PC-3 (cell line): ENCODE data around the gene LHFPL6. TPM values are rescaled to one million over a fixed set of nuclear protein-coding genes. Genes with fewer than 3 reads are reported as not detected.

Experiments used
- ATAC-seq: fragments of 200-7000 bp; cut with Tn5 transposase; 2 replicates; pipeline ENCODE4 v1.9.1; 2020; ENCODE audit warnings: mild to moderate bottlenecking, moderate library complexity
- BruUV-seq: library from RNA; stranded (reverse); fragments of 400-500 nt; replicated peaks from 2 replicates; lab custom pipeline; 2021; lab: Mats Ljungman, UMichigan
- CTCF ChIA-PET: fragments of 300-600 bp; sonication (Branson Sonifier 250); formaldehyde crosslinking; loops from one replicate; lab custom pipeline; 2022; ENCODE audit warnings: antibody characterized with exemption; lab: Charles Lee
- POLR2A ChIA-PET: fragments of 300-600 bp; sonication (Branson Sonifier 250); formaldehyde crosslinking; loops from one replicate; lab custom pipeline; 2022; ENCODE audit warnings: antibody characterized with exemption; ENCODE audit not compliant: unreplicated experiment; lab: Charles Lee
- DNase-seq: peaks from one replicate; pipeline ENCODE4 v3.0.0-alpha.2; 2015
- H2AFZ ChIP-seq: fragments of 300-600 bp; sonication (generic); 2 replicates; pipeline ENCODE4 v1.6.0; 2016; ENCODE audit warnings: antibody characterized with exemption, low read length
- H3F3A ChIP-seq: fragments of 300-600 bp; sonication (generic); one replicate; pipeline ENCODE4 v1.6.0; 2017; ENCODE audit warnings: antibody characterized with exemption, low read length, control low read depth, mild to moderate bottlenecking; ENCODE audit not compliant: unreplicated experiment
- H3K27ac ChIP-seq: fragments of 300-600 bp; sonication (generic); 2 replicates; pipeline ENCODE4 v1.5.1; 2016; ENCODE audit warnings: mild to moderate bottlenecking, low read length
- H3K27me3 ChIP-seq: fragments of 300-600 bp; sonication (generic); 2 replicates; pipeline ENCODE4 v1.6.1; 2016; ENCODE audit warnings: low read length, mixed read lengths
- H3K36me3 ChIP-seq: fragments of 300-600 bp; sonication (generic); 2 replicates; pipeline ENCODE4 v1.6.1; 2016; ENCODE audit warnings: low read depth, mixed run types, low read length, mixed read lengths
- H3K4me1 ChIP-seq: fragments of 300-600 bp; sonication (generic); 2 replicates; pipeline ENCODE4 v1.5.1; 2016; ENCODE audit warnings: low read length; ENCODE audit not compliant: insufficient read depth
- H3K4me2 ChIP-seq: fragments of 300-600 bp; sonication (generic); 2 replicates; pipeline ENCODE4 v1.6.0; 2016; ENCODE audit warnings: low read length
- H3K4me3 ChIP-seq: fragments of 300-600 bp; sonication (generic); 2 replicates; pipeline ENCODE4 v1.5.1; 2016; ENCODE audit warnings: mild to moderate bottlenecking, low read length, mixed read lengths
- H3K79me2 ChIP-seq: fragments of 300-600 bp; sonication (generic); 2 replicates; pipeline ENCODE4 v1.6.1; 2017; ENCODE audit warnings: low read length, mixed read lengths
- H3K9ac ChIP-seq: fragments of 300-600 bp; sonication (generic); 2 replicates; pipeline ENCODE4 v1.6.0; 2016; ENCODE audit warnings: mild to moderate bottlenecking, low read length
- H3K9me2 ChIP-seq: fragments of 300-600 bp; sonication (generic); replicated peaks from 2 replicates; pipeline ENCODE4 v1.6.1; 2016; ENCODE audit warnings: mixed run types, low read length, mixed read lengths
- H3K9me3 ChIP-seq: fragments of 300-600 bp; sonication (generic); 2 replicates; pipeline ENCODE4 v1.6.1; 2016; ENCODE audit warnings: low read length, mixed read lengths
- H4K20me1 ChIP-seq: fragments of 300-600 bp; sonication (generic); 2 replicates; pipeline ENCODE4 v1.6.1; 2016; ENCODE audit warnings: low read length, mixed read lengths
- EZH2 ChIP-seq: fragments of 300-600 bp; sonication (generic); IDR thresholded peaks from one replicate; pipeline ENCODE4 v1.6.1; 2017; ENCODE audit warnings: antibody characterized with exemption, mild to moderate bottlenecking, low read length; ENCODE audit not compliant: unreplicated experiment
- EZH2phosphoT487 ChIP-seq: fragments of 300-600 bp; sonication (generic); IDR thresholded peaks from 2 replicates; pipeline ENCODE4 v1.6.1; 2018; ENCODE audit warnings: mild to moderate bottlenecking, antibody characterized with exemption, low read length, borderline replicate concordance
- intact Hi-C: fragments of 100-400 bp; cut with micrococcal nuclease; formaldehyde crosslinking; loops from 2 replicates; pipeline ENCODE4 v1.9.0; 2023
- total RNA-seq: library from RNA; depleted of rRNA; stranded (reverse); fragments of >200 nt; gene quantifications from 2 replicates; pipeline ENCODE4 v1.2.3, GENCODE V29; 2014
- TF ChIP-seq, protein P1 (sequence below): fragments of 300-600 bp; sonication (generic); conservative IDR thresholded peaks from 2 replicates; pipeline ENCODE4 v1.5.1; 2017; ENCODE audit warnings: antibody characterized with exemption, low read depth, mild to moderate bottlenecking, low read length

Gene LHFPL6
- total RNA-seq, 1 experiment from 2014 or later: 7.8 TPM

DNA sequence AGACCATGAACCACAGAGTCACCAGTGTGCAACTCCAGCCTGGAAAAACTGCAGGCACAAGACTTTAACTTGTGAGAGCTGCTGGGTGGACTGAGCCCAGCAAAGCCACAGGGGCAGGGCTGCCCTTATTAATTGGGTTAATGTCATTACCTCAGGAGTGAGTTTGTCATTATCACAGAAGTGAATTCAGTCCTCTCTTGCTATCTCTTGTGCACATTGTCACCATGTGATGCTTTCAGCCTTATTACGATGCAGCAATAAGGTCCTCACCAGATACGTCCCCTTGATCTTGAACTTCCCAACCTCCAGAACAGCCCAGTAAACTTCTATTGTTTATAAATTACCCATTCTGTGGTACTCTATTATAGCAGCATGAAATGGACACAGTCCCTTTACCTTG lies 158.1 kb downstream of the LHFPL6 start:
- TF ChIP-seq EZH2 (no peak), EZH2phosphoT487 (no peak)
- TF ChIP-seq, protein P1, sequence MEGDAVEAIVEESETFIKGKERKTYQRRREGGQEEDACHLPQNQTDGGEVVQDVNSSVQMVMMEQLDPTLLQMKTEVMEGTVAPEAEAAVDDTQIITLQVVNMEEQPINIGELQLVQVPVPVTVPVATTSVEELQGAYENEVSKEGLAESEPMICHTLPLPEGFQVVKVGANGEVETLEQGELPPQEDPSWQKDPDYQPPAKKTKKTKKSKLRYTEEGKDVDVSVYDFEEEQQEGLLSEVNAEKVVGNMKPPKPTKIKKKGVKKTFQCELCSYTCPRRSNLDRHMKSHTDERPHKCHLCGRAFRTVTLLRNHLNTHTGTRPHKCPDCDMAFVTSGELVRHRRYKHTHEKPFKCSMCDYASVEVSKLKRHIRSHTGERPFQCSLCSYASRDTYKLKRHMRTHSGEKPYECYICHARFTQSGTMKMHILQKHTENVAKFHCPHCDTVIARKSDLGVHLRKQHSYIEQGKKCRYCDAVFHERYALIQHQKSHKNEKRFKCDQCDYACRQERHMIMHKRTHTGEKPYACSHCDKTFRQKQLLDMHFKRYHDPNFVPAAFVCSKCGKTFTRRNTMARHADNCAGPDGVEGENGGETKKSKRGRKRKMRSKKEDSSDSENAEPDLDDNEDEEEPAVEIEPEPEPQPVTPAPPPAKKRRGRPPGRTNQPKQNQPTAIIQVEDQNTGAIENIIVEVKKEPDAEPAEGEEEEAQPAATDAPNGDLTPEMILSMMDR: no peak
- Histone ChIP-seq H3K9me3 (no peaks in the 10 kb centered on the region), H3K79me2 (no peaks in the 10 kb centered on the region), H2AFZ (no peak overlapping the region), H4K20me1 (no peaks in the 10 kb centered on the region), H3K9ac (no peak overlapping the region), H3K9me2 (no peaks in the 10 kb centered on the region), H3K27ac (no peak overlapping the region), H3K36me3 (no peaks in the 10 kb centered on the region), H3K27me3 (no peaks in the 10 kb centered on the region), H3K4me1 (no peaks in the 10 kb centered on the region), H3K4me2 (no peak overlapping the region), H3K4me3 (no peak overlapping the region), H3F3A (no peaks in the 10 kb centered on the region)
- no TSS peak for BruUV-seq
- CTCF ChIA-PET: no interaction called here
- intact Hi-C loops: no loop called here
- ATAC-seq (no peak), DNase-seq (no peak)
- POLR2A ChIA-PET: interaction anchor here (0.6 kb wide), 1 partner anchor 156 kb away, joined by 5 read pairs; no protein-coding TSS in a partner anchor

DNA sequence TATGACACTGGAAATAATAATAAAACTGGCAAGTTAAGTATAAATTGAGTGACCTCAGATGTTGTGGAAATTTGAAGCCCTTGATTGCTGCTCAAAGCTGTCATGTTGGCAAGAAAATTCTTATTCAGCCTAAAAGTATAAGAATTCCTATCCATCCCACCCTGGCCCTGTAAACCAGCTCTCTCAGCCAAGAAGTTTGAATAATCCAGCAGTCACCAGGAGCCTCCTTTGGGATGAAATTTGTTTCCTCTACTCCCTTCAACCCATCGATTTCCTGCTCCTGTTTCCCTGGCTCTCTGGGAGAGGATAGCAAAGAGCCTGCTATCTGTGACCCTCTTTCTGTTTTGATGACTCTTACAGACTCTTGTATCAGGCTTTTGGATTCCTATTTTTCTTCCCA lies 169.3 kb downstream of the LHFPL6 start:
- H4K20me1 ChIP-seq: no peaks in the 10 kb centered on the region
- no peaks in the 10 kb centered on the region for H3K9me2 ChIP-seq
- H3K4me1 ChIP-seq: no peaks in the 10 kb centered on the region
- DNase-seq: no peak
- no peaks in the 10 kb centered on the region for H3K79me2 ChIP-seq
- no peaks in the 10 kb centered on the region for H3K9me3 ChIP-seq
- POLR2A ChIA-PET: no interaction called here
- no peak overlapping the region for H3K4me3 ChIP-seq
- no peak overlapping the region for H3K9ac ChIP-seq
- no peak overlapping the region for H3K4me2 ChIP-seq
- no peaks in the 10 kb centered on the region for H3F3A ChIP-seq
- CTCF ChIA-PET: no interaction called here
- no peak overlapping the region for H3K27ac ChIP-seq
- H3K36me3 ChIP-seq: no peaks in the 10 kb centered on the region
- no peaks in the 10 kb centered on the region for H3K27me3 ChIP-seq
- no peak for ATAC-seq
- BruUV-seq: no TSS peak
- TF ChIP-seq EZH2phosphoT487 (no peak), EZH2 (no peak)
- TF ChIP-seq, protein P1: no peak
- H2AFZ ChIP-seq: no peak overlapping the region
- intact Hi-C loops: no loop called here

DNA sequence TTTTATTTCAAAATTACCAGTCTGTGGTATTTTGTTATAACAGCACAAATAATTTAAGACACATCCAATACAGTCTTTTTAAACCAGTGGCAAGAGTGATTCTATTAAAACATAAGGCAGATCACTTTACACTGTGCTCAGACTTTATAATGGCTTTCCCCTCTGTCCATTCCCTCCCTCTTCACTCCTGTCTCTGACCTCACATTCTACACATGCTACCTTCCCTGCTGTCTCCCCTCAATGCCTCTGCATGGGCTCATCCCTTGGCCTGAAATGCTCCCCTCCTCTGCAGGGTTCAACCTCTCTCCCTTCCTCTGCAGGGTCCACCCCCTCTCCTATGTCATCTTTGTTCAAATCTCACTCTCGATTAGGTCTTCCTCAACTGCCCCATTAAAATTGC lies 170.8 kb downstream of the LHFPL6 start:
- H2AFZ ChIP-seq: no peak overlapping the region
- CTCF ChIA-PET: no interaction called here
- no peaks in the 10 kb centered on the region for H3K27me3 ChIP-seq
- H3K4me2 ChIP-seq: no peak overlapping the region
- no peak overlapping the region for H3K27ac ChIP-seq
- no peak overlapping the region for H3K4me3 ChIP-seq
- POLR2A ChIA-PET: no interaction called here
- no peaks in the 10 kb centered on the region for H3K4me1 ChIP-seq
- intact Hi-C loops: no loop called here
- TF ChIP-seq EZH2phosphoT487 (no peak), EZH2 (no peak)
- TF ChIP-seq, protein P1: no peak
- H3K36me3 ChIP-seq: no peaks in the 10 kb centered on the region
- BruUV-seq: no TSS peak
- no peaks in the 10 kb centered on the region for H3K79me2 ChIP-seq
- no peak for DNase-seq
- no peak for ATAC-seq
- no peaks in the 10 kb centered on the region for H4K20me1 ChIP-seq
- H3K9ac ChIP-seq: no peak overlapping the region
- no peaks in the 10 kb centered on the region for H3F3A ChIP-seq
- H3K9me2 ChIP-seq: no peaks in the 10 kb centered on the region
- H3K9me3 ChIP-seq: no peaks in the 10 kb centered on the region
